GM23338 (cell line): ENCODE results near the gene CENPV. TPM values are rescaled to one million over a fixed set of nuclear protein-coding genes. Genes with fewer than 3 reads are reported as not detected.
A peak's percentile ranks its signal among the peaks of the same experiment; 100 is the strongest.

Experiments
- ATAC-seq: fragments of 200-7000 bp; cut with Tn5 transposase; 3 replicates; pipeline ENCODE4 v1.9.1; 2020
- DNase-seq: peaks from one replicate; pipeline ENCODE4 v3.0.0-alpha.2; 2015; ENCODE audit warnings: low spot score
- H2AFZ ChIP-seq: fragments of 200-600 bp; sonication (generic); 2 replicates; pipeline ENCODE4 v1.8.0; 2016; ENCODE audit warnings: antibody characterized with exemption, mild to moderate bottlenecking, moderate library complexity
- H3F3A ChIP-seq: fragments of 200-600 bp; sonication (generic); replicated peaks from 2 replicates; pipeline ENCODE4 v1.8.0; 2017; ENCODE audit warnings: antibody characterized with exemption, mixed run types, low read depth
- H3K27ac ChIP-seq: fragments of 200-600 bp; sonication (generic); 2 replicates; pipeline ENCODE4 v1.6.1; 2016; ENCODE audit warnings: low read depth
- H3K27me3 ChIP-seq: fragments of 200-600 bp; sonication (generic); 2 replicates; pipeline ENCODE4 v1.8.0; 2016; ENCODE audit warnings: mild to moderate bottlenecking, mixed run types, moderate library complexity; ENCODE audit not compliant: insufficient read depth
- H3K36me3 ChIP-seq: fragments of 200-600 bp; sonication (generic); 2 replicates; pipeline ENCODE4 v1.8.0; 2016; ENCODE audit warnings: mild to moderate bottlenecking; ENCODE audit not compliant: insufficient read depth
- H3K4me1 ChIP-seq: fragments of 200-600 bp; sonication (generic); 2 replicates; pipeline ENCODE4 v1.8.0; 2016; ENCODE audit warnings: mild to moderate bottlenecking, moderate library complexity; ENCODE audit not compliant: insufficient read depth
- H3K4me2 ChIP-seq: fragments of 200-600 bp; sonication (generic); 2 replicates; pipeline ENCODE4 v1.7.1; 2017; ENCODE audit warnings: mixed run types
- H3K4me3 ChIP-seq: fragments of 200-600 bp; sonication (generic); 2 replicates; pipeline ENCODE4 v1.6.1; 2016; ENCODE audit warnings: mixed run types
- H3K79me2 ChIP-seq: fragments of 200-600 bp; sonication (generic); replicated peaks from 2 replicates; pipeline ENCODE4 v1.8.0; 2017; ENCODE audit warnings: mild to moderate bottlenecking; ENCODE audit not compliant: insufficient read depth
- H3K9me2 ChIP-seq: fragments of 200-600 bp; sonication (generic); 2 replicates; pipeline ENCODE4 v1.8.0; 2017; ENCODE audit not compliant: insufficient read depth
- H4K20me1 ChIP-seq: fragments of 200-600 bp; sonication (generic); replicated peaks from 2 replicates; pipeline ENCODE4 v1.8.0; 2017; ENCODE audit warnings: mild to moderate bottlenecking; ENCODE audit not compliant: insufficient read depth
- H3K27ac Mint-ChIP-seq: 2 replicates; pipeline ENCODE4 v1.8.0; 2020; ENCODE audit warnings: inconsistent platforms, mild to moderate bottlenecking, moderate library complexity, mixed read lengths
- H3K27me3 Mint-ChIP-seq: 3 replicates; pipeline ENCODE4 v1.8.0; 2022; ENCODE audit warnings: low read depth, mild to moderate bottlenecking, moderate library complexity, mixed read lengths, inconsistent platforms; ENCODE audit not compliant: insufficient read depth, poor library complexity
- H3K36me3 Mint-ChIP-seq: 3 replicates; pipeline ENCODE4 v1.8.0; 2021; ENCODE audit warnings: low read depth, mild to moderate bottlenecking, inconsistent platforms, moderate library complexity, mixed read lengths
- H3K4me1 Mint-ChIP-seq: 3 replicates; pipeline ENCODE4 v1.8.0; 2020; ENCODE audit warnings: mild to moderate bottlenecking, inconsistent platforms, mixed read lengths
- H3K4me3 Mint-ChIP-seq: 3 replicates; pipeline ENCODE4 v1.8.0; 2021; ENCODE audit warnings: moderate library complexity, mild to moderate bottlenecking, inconsistent platforms, mixed read lengths
- H3K9me3 Mint-ChIP-seq: 3 replicates; pipeline ENCODE4 v1.8.0; 2020; ENCODE audit warnings: moderate library complexity, mild to moderate bottlenecking, inconsistent platforms, mixed read lengths
- CREB1 ChIP-seq: fragments of 250-450 bp; sonication (Bioruptor Pico); IDR thresholded peaks from 2 replicates; pipeline ENCODE4 v1.5.0; 2020; ENCODE audit warnings: low read depth, mild to moderate bottlenecking, moderate library complexity
- CTCF ChIP-seq, 2 experiments: fragments of 200-600 bp in 1 of 2; sonication (generic) in 1 of 2; conservative IDR thresholded peaks; 2 replicates each; pipeline versions ENCODE4 v1.5.1 to v1.6.1; 2016 to 2017; ENCODE audit warnings: antibody characterized with exemption in 2 of 2, low read depth in 2 of 2, mild to moderate bottlenecking in 2 of 2, moderate library complexity in 1 of 2
- NANOG ChIP-seq: IDR thresholded peaks from 2 replicates; pipeline ENCODE4 v1.6.1; 2016; ENCODE audit warnings: antibody characterized with exemption, borderline replicate concordance
- STAT1 ChIP-seq: IDR thresholded peaks from one replicate; pipeline ENCODE4 v1.6.1; 2016; ENCODE audit warnings: antibody characterized with exemption; ENCODE audit not compliant: unreplicated experiment
- polyA plus RNA-seq: library from polyadenylated mRNA; unstranded; fragments of >200 nt; fragmentation: Nextera tagmentation; extraction: Ambion mirVana; gene quantifications from 2 replicates; pipeline ENCODE4 v1.2.1, GENCODE V29; 2016
- total RNA-seq: library from RNA; depleted of rRNA; stranded (reverse); fragments of >200 nt; shearing (Covaris generic); gene quantifications from 2 replicates; pipeline ENCODE4 v1.2.3, GENCODE V29; 2014; rRNA removed

Gene CENPV
- total and polyA plus RNA-seq, 2 experiments from 2014 or later: 139 to 300 TPM

DNA sequence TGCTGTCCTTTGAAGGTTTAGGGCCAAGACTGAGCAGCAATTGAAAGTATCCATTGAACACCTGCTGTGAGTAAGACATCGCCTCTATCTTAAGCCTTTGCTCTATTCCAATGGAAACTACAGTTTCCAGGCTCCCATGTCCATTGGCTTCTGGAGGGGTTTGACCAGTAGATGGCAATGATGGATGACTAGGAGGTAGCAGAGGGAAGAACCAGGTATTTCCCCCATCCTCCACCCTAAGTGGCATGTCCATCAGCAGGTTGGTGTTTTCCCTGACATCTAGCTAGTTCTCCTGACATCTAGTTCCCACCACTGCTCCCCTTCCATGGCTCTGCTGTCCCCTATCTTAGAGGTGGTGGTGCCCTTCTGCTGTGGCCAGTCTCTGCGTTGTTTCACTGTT lies 58.7 kb downstream of the CENPV start:
- no peaks in the 10 kb centered on the region for H3K9me3 Mint-ChIP-seq
- no peak for ATAC-seq
- Histone ChIP-seq H4K20me1 (no peaks in the 10 kb centered on the region; the same call in 1 of the 2 replicates), H3K4me3 (no peak overlapping the region), H3K27me3 (no peaks in the 10 kb centered on the region), H3K79me2 (no peaks in the 10 kb centered on the region), H3K9me2 (no peaks in the 10 kb centered on the region), H3F3A (no peaks in the 10 kb centered on the region), H3K27ac (no peak overlapping the region), H3K4me1 (no peaks in the 10 kb centered on the region), H3K4me2 (no peak overlapping the region), H2AFZ (no peak overlapping the region), H3K36me3 (no peaks in the 10 kb centered on the region)
- no peak for TF ChIP-seq CREB1 (CRISPR knock-in tag)
- TF ChIP-seq CTCF (conservative IDR thresholded peaks at IDR 0.05; ENCODE audit: low read depth in 2 of 2): peak in 1 of 2 experiments; percentile 13; a peak in 2 of 4 replicates
- no peak for DNase-seq
- no peak overlapping the region for H3K27ac Mint-ChIP-seq
- peaks cover 9% of the 10 kb centered on the region for H3K4me1 Mint-ChIP-seq
- no peak overlapping the region for H3K4me3 Mint-ChIP-seq
- H3K36me3 Mint-ChIP-seq: no peaks in the 10 kb centered on the region
- peaks cover 5% of the 10 kb centered on the region for H3K27me3 Mint-ChIP-seq

- Histone ChIP-seq H4K20me1 (no peaks in the 10 kb centered on the region; the same call in 1 of the 2 replicates), H3K36me3 (no peaks in the 10 kb centered on the region), H3K4me1 (no peaks in the 10 kb centered on the region), H3K4me3 (no peak overlapping the region), H3K9me2 (no peaks in the 10 kb centered on the region), H3K27me3 (no peaks in the 10 kb centered on the region), H3F3A (no peaks in the 10 kb centered on the region), H3K4me2 (no peak overlapping the region), H2AFZ (no peak overlapping the region), H3K79me2 (no peaks in the 10 kb centered on the region), H3K27ac (no peak overlapping the region)
- H3K27me3 Mint-ChIP-seq: peaks cover 5% of the 10 kb centered on the region
- H3K27ac Mint-ChIP-seq: no peak overlapping the region
- DNase-seq: no peak
- H3K4me3 Mint-ChIP-seq: no peak overlapping the region
- H3K36me3 Mint-ChIP-seq: no peaks in the 10 kb centered on the region
- no peak for ATAC-seq
- no peaks in the 10 kb centered on the region for H3K9me3 Mint-ChIP-seq
- peaks cover 9% of the 10 kb centered on the region for H3K4me1 Mint-ChIP-seq
- TF ChIP-seq CREB1 (CRISPR knock-in tag) (no peak), NANOG (no peak), CTCF (conservative IDR thresholded peaks at IDR 0.05; ENCODE audit: low read depth in 2 of 2) (no peak), STAT1 (no peak)
These were observed 59.3 kb downstream of the CENPV start for GRCh38 chr17:16293931-16294330.

Other genes with a start within 250 kb of the CENPV start
- gene NCOR1, start 137.9 kb downstream of the CENPV start, total RNA-seq: 79.3 and 102 TPM in 2 replicates
- gene NCOR1, start 137.9 kb downstream of the CENPV start, polyA plus RNA-seq: 93.4 and 132 TPM in 2 replicates
- gene PIGL, start 136.3 kb downstream of the CENPV start, total RNA-seq: 47.3 and 70.1 TPM in 2 replicates
- gene PIGL, start 136.3 kb downstream of the CENPV start, polyA plus RNA-seq: 32.3 and 32.9 TPM in 2 replicates
- gene UBB, start 27.6 kb upstream of the CENPV start, total RNA-seq: 812 and 871 TPM in 2 replicates
- 1,581 and 1,692 TPM in 2 replicates for gene UBB, start 27.6 kb upstream of the CENPV start, polyA plus RNA-seq
- gene TRPV2, start 62.1 kb upstream of the CENPV start, total RNA-seq: 1.6 and 3.2 TPM in 2 replicates
- 1.7 and 3.7 TPM in 2 replicates for gene TRPV2, start 62.1 kb upstream of the CENPV start, polyA plus RNA-seq
- gene LRRC75A, start 138.7 kb upstream of the CENPV start, total RNA-seq: 22.3 and 26.2 TPM in 2 replicates
- gene LRRC75A, start 138.7 kb upstream of the CENPV start, polyA plus RNA-seq: 5.2 and 5.3 TPM in 2 replicates
- gene ZNF287, start 215.7 kb upstream of the CENPV start, total RNA-seq: 2.1 and 5.1 TPM in 2 replicates
- 8.0 and 10.1 TPM in 2 replicates for gene ZNF287, start 215.7 kb upstream of the CENPV start, polyA plus RNA-seq